Gastrocnemius medialis (tissue), 4 donors: ENCODE results near the gene SPSB1. TPM values are rescaled to one million over a fixed set of nuclear protein-coding genes. Genes with fewer than 3 reads are reported as not detected.
"Not testable (repeated sequence)": the region's sequence is repeated elsewhere in the genome, so short reads cannot be mapped to it uniquely, and the experiment has no call there.

ENCODE experiments used
- ATAC-seq, 2 donors: fragments of 150-250 bp; one replicate each; pipeline ENCODE4 v1.9.1; 2016
- DNase-seq, 2 donors: peaks; one replicate each; pipeline ENCODE4 v3.0.0-alpha.2; 2019
- H3K27ac ChIP-seq, 4 donors: fragments of 200-600 bp; sonication (generic); 1 replicate in 1 of 4; 2 replicates in 3 of 4; pipeline ENCODE4 v1.5.1; 2016 to 2018; ENCODE audit warnings: mild to moderate bottlenecking in 2 of 4, moderate library complexity in 1 of 4
- H3K27me3 ChIP-seq, 3 donors: fragments of 200-600 bp; sonication (generic) in 2 of 3; 1 replicate in 1 of 3; 2 replicates in 2 of 3; pipeline versions ENCODE4 v1.5.1 to v1.6.0; 2016 to 2019; ENCODE audit warnings: mild to moderate bottlenecking in 1 of 3, moderate library complexity in 1 of 3
- H3K36me3 ChIP-seq, 2 donors: fragments of 200-600 bp; sonication (generic) in 1 of 2; one replicate each; pipeline ENCODE4 v1.5.1; 2017 to 2018
- H3K4me1 ChIP-seq, 2 donors: fragments of 200-600 bp; sonication (generic) in 1 of 2; one replicate each; pipeline ENCODE4 v1.5.1; 2016 to 2017; ENCODE audit warnings: mild to moderate bottlenecking in 2 of 2
- H3K4me3 ChIP-seq, 4 donors: fragments of 200-600 bp; sonication (generic) in 3 of 4; 1 replicate in 1 of 4; 2 replicates in 3 of 4; pipeline ENCODE4 v1.5.1; 2016 to 2019; ENCODE audit warnings: mild to moderate bottlenecking in 2 of 4
- H3K9me3 ChIP-seq, 3 donors: fragments of 200-600 bp; sonication (generic) in 2 of 3; 1 replicate in 1 of 3; 2 replicates in 2 of 3; pipeline ENCODE4 v1.5.1; 2016 to 2019
- POLR2A ChIP-seq, 2 donors: fragments of 450-650 bp; IDR thresholded peaks; one replicate each; pipeline ENCODE4 v1.6.1; 2017; ENCODE audit warnings: antibody characterized with exemption in 2 of 2, mild to moderate bottlenecking in 2 of 2, moderate library complexity in 2 of 2
- in situ Hi-C, 4 donors: fragments of 200-750 bp; cut with MboI; loops; one replicate each; pipeline versions ENCODE4 v1.15.0 to v1.8.0; 2017; ENCODE audit warnings: low sequenced_read_pairs in 4 of 4
- intact Hi-C: fragments of 100-400 bp; cut with DNase I; formaldehyde crosslinking; loops from one replicate; pipeline ENCODE4 v1.15.1; 2023; ENCODE audit warnings: low total_unique reads
- total RNA-seq, 4 donors: library from RNA; depleted of rRNA; stranded (reverse); fragments of >200 nt; gene quantifications; one replicate each; pipeline versions ENCODE4 v1.1.0 to v1.2.3, GENCODE V29; 2016
- TF ChIP-seq, protein P1 (sequence below), 5 experiments: fragments of 450-650 bp in 3 of 5; fragments of 200-600 bp in 2 of 5; sonication (generic) in 2 of 5; IDR thresholded peaks in 4 of 5; conservative IDR thresholded peaks in 1 of 5; 1 replicate in 4 of 5; 2 replicates in 1 of 5; pipeline ENCODE4 v1.5.1; 2016 to 2019; ENCODE audit warnings: antibody characterized with exemption in 5 of 5, mild to moderate bottlenecking in 3 of 5, moderate library complexity in 3 of 5

Gene SPSB1
- total RNA-seq, 4 donors from 2014 or later: 40.4 to 161 (median 56.6) TPM

DNA sequence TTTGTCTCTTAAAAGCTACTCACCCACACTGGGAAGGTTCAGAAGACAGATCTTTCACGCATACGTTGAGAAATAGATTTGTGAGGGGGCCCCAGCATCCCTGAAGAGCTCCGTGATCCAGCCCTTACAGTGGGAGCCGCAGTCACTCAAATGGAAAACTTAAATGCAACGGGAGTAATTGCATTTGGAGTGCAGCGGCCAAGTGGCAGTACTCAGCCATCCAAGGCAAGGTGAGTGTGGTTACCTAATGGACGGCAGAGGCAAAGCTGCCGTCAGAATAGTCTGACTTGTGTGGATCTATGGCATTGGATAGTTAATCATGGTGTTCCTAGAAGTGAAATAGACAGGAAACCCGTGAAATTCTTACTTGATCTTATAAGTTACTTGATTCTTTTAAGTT, 5.1 kb downstream of the SPSB1 start:
- Histone ChIP-seq H3K36me3 (no peaks in the 10 kb centered on the region), H3K27ac (peak overlapping the region in 2 of 4 donors; percentile 29 to 52), H3K27me3 (no peaks in the 10 kb centered on the region), H3K4me3 (no peak overlapping the region), H3K9me3 (no peaks in the 10 kb centered on the region), H3K4me1 (peaks cover 20 to 51% of the 10 kb centered on the region in 2 donors)
- DNase-seq: no peak
- in situ Hi-C loops (no loop called here), intact Hi-C loops (no loop called here)
- ATAC-seq: no peak
- no peak for TF ChIP-seq POLR2A (IDR thresholded peaks at IDR 0.05)
- TF ChIP-seq, protein P1, sequence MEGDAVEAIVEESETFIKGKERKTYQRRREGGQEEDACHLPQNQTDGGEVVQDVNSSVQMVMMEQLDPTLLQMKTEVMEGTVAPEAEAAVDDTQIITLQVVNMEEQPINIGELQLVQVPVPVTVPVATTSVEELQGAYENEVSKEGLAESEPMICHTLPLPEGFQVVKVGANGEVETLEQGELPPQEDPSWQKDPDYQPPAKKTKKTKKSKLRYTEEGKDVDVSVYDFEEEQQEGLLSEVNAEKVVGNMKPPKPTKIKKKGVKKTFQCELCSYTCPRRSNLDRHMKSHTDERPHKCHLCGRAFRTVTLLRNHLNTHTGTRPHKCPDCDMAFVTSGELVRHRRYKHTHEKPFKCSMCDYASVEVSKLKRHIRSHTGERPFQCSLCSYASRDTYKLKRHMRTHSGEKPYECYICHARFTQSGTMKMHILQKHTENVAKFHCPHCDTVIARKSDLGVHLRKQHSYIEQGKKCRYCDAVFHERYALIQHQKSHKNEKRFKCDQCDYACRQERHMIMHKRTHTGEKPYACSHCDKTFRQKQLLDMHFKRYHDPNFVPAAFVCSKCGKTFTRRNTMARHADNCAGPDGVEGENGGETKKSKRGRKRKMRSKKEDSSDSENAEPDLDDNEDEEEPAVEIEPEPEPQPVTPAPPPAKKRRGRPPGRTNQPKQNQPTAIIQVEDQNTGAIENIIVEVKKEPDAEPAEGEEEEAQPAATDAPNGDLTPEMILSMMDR (IDR thresholded peaks at IDR 0.05 in 4 of 5, conservative IDR thresholded peaks at IDR 0.05 in 1 of 5): no peak

DNA sequence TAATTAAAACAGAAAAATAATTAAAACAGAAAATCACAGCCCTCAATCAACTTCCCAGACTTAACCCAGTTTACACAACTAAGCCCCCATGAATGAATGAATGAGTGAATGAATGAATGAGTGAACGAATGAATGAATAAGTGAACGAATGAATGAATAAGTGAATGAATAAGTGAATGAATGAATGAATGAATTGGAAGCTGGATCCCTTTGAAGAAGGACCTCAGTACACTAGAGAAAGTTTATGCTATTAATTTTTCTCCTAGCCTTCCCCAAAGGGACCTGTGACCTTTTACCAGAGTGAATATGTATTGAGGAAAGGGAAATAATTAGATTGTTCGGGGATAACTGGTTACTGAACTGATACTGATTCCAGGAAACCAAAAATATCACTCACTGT, 5.6 kb downstream of the SPSB1 start:
- ATAC-seq (no peak), DNase-seq (no peak)
- in situ Hi-C loops: no loop called here
- no peaks in the 10 kb centered on the region for H3K27me3 ChIP-seq
- no peak overlapping the region for H3K4me3 ChIP-seq
- no peaks in the 10 kb centered on the region for H3K9me3 ChIP-seq
- peaks cover 25 to 55% of the 10 kb centered on the region in 2 donors for H3K4me1 ChIP-seq
- intact Hi-C loops: no loop called here
- no peaks in the 10 kb centered on the region for H3K36me3 ChIP-seq
- TF ChIP-seq POLR2A (IDR thresholded peaks at IDR 0.05): no peak
- TF ChIP-seq, protein P1 (IDR thresholded peaks at IDR 0.05 in 4 of 5, conservative IDR thresholded peaks at IDR 0.05 in 1 of 5): no peak
- H3K27ac ChIP-seq: no peak overlapping the region

DNA sequence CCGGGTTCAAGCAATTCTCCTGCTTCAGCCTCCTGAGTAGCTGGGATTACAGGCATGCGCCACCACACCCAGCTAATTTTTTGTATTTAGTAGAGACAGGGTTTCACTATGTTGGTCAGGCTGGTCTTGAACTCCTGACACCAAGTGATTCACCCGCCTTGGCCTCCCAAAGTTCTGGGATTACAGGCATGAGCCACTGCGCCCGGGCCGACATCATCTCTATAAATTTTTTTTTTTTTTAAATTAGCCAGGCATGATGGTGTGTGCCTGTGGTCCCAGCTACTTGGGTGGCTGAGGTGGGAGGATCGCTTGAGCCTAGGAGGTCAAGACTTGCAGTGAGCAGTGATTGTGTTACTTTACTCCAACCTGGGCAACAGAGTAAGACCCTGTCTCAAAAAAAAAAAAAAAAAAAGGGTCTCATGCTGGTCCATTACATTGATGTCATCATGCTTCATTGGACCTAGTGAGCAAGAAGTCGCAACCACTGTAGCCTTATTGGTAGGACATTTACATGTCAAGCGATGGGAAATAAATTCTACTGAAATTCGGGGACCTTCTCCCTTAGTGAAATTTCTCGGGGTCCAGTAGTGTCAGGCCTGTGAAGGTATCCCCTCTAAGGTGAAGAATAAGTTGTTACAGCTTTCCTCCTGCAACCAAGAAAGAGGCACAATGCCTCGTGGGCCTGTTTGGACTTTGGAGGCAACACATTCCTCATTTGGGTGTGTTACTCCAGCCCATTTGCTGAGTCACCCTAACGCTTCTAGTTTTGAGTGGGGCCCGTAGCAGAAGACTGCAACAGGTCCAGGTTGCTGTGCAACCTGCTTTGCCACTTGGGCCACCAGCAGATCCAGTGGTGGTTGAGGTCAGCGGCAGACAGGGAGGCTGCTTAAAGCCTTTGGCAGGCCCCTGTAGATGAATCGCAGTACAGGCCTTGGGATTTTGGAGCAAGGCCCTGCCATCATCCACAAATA, 7.2 kb downstream of the SPSB1 start:
- Histone ChIP-seq H3K4me1 (peaks cover 26 to 57% of the 10 kb centered on the region in 2 donors), H3K27ac (peak overlapping the region in 1 of 4 donors; percentile 20)
- H3K36me3 ChIP-seq, H3K27me3 ChIP-seq, H3K9me3 ChIP-seq, ATAC-seq, DNase-seq, intact Hi-C loops, H3K4me3 ChIP-seq: not testable (repeated sequence)
- in situ Hi-C loops: loop anchor here in 1 of 4 donors (10.0 kb wide), 1 partner anchor 75 kb away; no protein-coding TSS in a partner anchor

DNA sequence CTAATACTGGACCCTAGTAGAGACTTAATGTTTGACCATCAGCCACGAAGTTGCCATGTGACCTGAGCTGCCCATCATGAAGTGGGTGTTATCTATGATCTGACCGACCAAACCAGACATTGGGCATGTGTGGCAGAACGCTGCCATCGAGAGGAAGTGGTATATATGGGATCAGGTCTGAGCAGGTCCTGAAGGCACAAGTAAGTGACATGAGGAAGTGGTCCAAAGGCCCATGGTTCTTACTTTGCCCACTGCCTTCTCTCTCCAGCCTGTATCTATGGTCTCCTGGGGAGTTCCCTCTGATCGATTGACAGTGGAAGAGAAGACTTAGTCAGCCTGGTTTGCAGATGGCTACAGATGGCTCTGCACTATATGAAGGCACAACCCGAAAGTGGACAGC, 7.9 kb downstream of the SPSB1 start:
- intact Hi-C loops: no loop called here

More for the DNA sequence above, 7.9 kb downstream of the SPSB1 start:
- in situ Hi-C loops: loop anchor here in 1 of 4 donors (10.0 kb wide), 1 partner anchor 74 kb away; no protein-coding TSS in a partner anchor
- Histone ChIP-seq H3K36me3 (no peaks in the 10 kb centered on the region), H3K4me3 (no peak overlapping the region), H3K9me3 (no peaks in the 10 kb centered on the region), H3K4me1 (peaks cover 32 to 61% of the 10 kb centered on the region in 2 donors), H3K27ac (no peak overlapping the region), H3K27me3 (no peaks in the 10 kb centered on the region)
- TF ChIP-seq POLR2A (IDR thresholded peaks at IDR 0.05): no peak
- TF ChIP-seq, protein P1 (IDR thresholded peaks at IDR 0.05 in 4 of 5, conservative IDR thresholded peaks at IDR 0.05 in 1 of 5): no peak
- DNase-seq (no peak), ATAC-seq (no peak)
